Erythroblast (primary cell): Measurements from ENCODE around the gene DLGAP4.

Experiments
- DNase-seq, 2 experiments: peaks; one replicate each; lab custom pipeline; 2025; lab: John Stamatoyannopoulos, UW
- GATA1 ChIP-seq: IDR thresholded peaks from 2 replicates; pipeline ENCODE4 v1.6.1; 2011; ENCODE audit warnings: low read depth, mild to moderate bottlenecking, control low read depth, low read length, moderate library complexity
- POLR2A ChIP-seq: IDR thresholded peaks from 2 replicates; pipeline ENCODE4 v1.6.1; 2011; ENCODE audit warnings: mild to moderate bottlenecking, low read length

Gene DLGAP4

GRCh38 chr20:36391955-36392354 lies 85.8 kb downstream of the DLGAP4 start:
- no peak for DNase-seq
- TF ChIP-seq GATA1 (no peak), POLR2A (no peak)

- TF ChIP-seq GATA1 (no peak), POLR2A (no peak)
- no peak for DNase-seq
Observed at GRCh38 chr20:36392989-36393388, 86.8 kb downstream of the DLGAP4 start.

- TF ChIP-seq GATA1 (no peak), POLR2A (no peak)
- no peak for DNase-seq
Observed at GRCh38 chr20:36394340-36394965, 88.3 kb downstream of the DLGAP4 start.

- peak in 1 of 2 experiments; percentile 27 for DNase-seq
- TF ChIP-seq POLR2A (no peak), GATA1 (no peak)
Observed at GRCh38 chr20:36396340-36396739, 90.2 kb downstream of the DLGAP4 start.

GRCh38 chr20:36396847-36397630 lies 90.9 kb downstream of the DLGAP4 start:
- TF ChIP-seq GATA1, result no peak
- no peak for TF ChIP-seq POLR2A
- no peak for DNase-seq

- DNase-seq, result no peak
- TF ChIP-seq POLR2A, result no peak
Observed at GRCh38 chr20:36398515-36398914, 92.4 kb downstream of the DLGAP4 start.

- peak; percentile 28 to 41 for DNase-seq
- no peak for TF ChIP-seq POLR2A
- TF ChIP-seq GATA1, result no peak
Observed at GRCh38 chr20:36399147-36399968, 93.2 kb downstream of the DLGAP4 start.

- DNase-seq, result no peak
- no peak for TF ChIP-seq POLR2A
- TF ChIP-seq GATA1, result no peak
Observed at GRCh38 chr20:36399969-36400545, 93.9 kb downstream of the DLGAP4 start.

GRCh38 chr20:36400909-36401735 lies 95.0 kb downstream of the DLGAP4 start:
- DNase-seq, result no peak
- TF ChIP-seq POLR2A (no peak), GATA1 (no peak)

GRCh38 chr20:36402708-36403107 lies 96.6 kb downstream of the DLGAP4 start:
- no peak for DNase-seq
- TF ChIP-seq GATA1 (no peak), POLR2A (no peak)

GRCh38 chr20:36404435-36404978 lies 98.4 kb downstream of the DLGAP4 start:
- TF ChIP-seq GATA1, result no peak
- TF ChIP-seq POLR2A, result no peak
- DNase-seq, result no peak

- no peak for TF ChIP-seq POLR2A
- TF ChIP-seq GATA1, result no peak
- DNase-seq, result no peak
Observed at GRCh38 chr20:36405255-36405654, 99.1 kb downstream of the DLGAP4 start.
